Sigmoid colon (tissue), 7 donors: ENCODE measurements around the gene TRIM3. TPM values are rescaled to one million over a fixed set of nuclear protein-coding genes. Genes with fewer than 3 reads are reported as not detected.
"Not testable (repeated sequence)": the region's sequence is repeated elsewhere in the genome, so short reads cannot be mapped to it uniquely, and the experiment has no call there.

Source experiments
- DNase-seq: peaks from one replicate; pipeline ENCODE4 v3.0.0-alpha.2; 2019
- H3K27ac ChIP-seq, 4 donors: fragments of 200-600 bp; sonication (generic); one replicate each; pipeline ENCODE4 v1.5.1; 2016 to 2019; ENCODE audit warnings: mild to moderate bottlenecking in 1 of 4
- H3K27me3 ChIP-seq, 3 donors: fragments of 200-600 bp; sonication (generic); one replicate each; pipeline ENCODE4 v1.5.1; 2019; ENCODE audit warnings: mild to moderate bottlenecking in 1 of 3
- H3K36me3 ChIP-seq, 4 donors: fragments of 200-600 bp; sonication (generic); one replicate each; pipeline ENCODE4 v1.5.1; 2016 to 2019
- H3K4me1 ChIP-seq, 4 donors: fragments of 200-600 bp; sonication (generic); one replicate each; pipeline ENCODE4 v1.5.1; 2017 to 2019
- H3K4me3 ChIP-seq, 4 donors: fragments of 200-600 bp; sonication (generic); one replicate each; pipeline ENCODE4 v1.5.1; 2017 to 2019; ENCODE audit warnings: mild to moderate bottlenecking in 2 of 4, moderate library complexity in 1 of 4
- H3K9me3 ChIP-seq, 4 donors: fragments of 200-600 bp in 3 of 4; sonication (generic) in 3 of 4; one replicate each; pipeline versions ENCODE4 v1.5.1 to v1.6.1; 2013 to 2019
- EP300 ChIP-seq, 4 donors: sonication (generic); formaldehyde crosslinking; IDR thresholded peaks; one replicate each; pipeline ENCODE4 v1.6.1; 2017; ENCODE audit warnings: antibody characterized with exemption in 4 of 4
- POLR2A ChIP-seq, 2 donors: fragments of 450-650 bp; IDR thresholded peaks; one replicate each; pipeline ENCODE4 v1.6.1; 2016; ENCODE audit warnings: antibody characterized with exemption in 2 of 2, mild to moderate bottlenecking in 2 of 2, moderate library complexity in 2 of 2
- POLR2AphosphoS5 ChIP-seq, 4 donors: sonication (generic); formaldehyde crosslinking; IDR thresholded peaks; one replicate each; pipeline ENCODE4 v1.6.1; 2017; ENCODE audit warnings: antibody characterized with exemption in 4 of 4
- WGBS, 2 donors: extraction: QIAGEN DNeasy Blood & Tissue Kit; methylation state at CpG; one replicate each; pipeline ENCODE4 v1.1.7; 2013; 5-methylcytosine and 5-hydroxymethylcytosine counted together
- intact Hi-C: fragments of 100-400 bp; cut with DNase I; formaldehyde crosslinking; loops from one replicate; pipeline ENCODE4 v1.15.1; 2023
- polyA plus RNA-seq, 3 donors: library from polyadenylated mRNA; stranded (reverse); fragments of 200-250 nt; gene quantifications; one replicate each; pipeline ENCODE4 v1.2.3, GENCODE V29; 2013
- total RNA-seq, 4 donors: library from RNA; depleted of rRNA; stranded (reverse); fragments of >200 nt; gene quantifications; one replicate each; pipeline ENCODE4 v1.1.0, GENCODE V29; 2016
- TF ChIP-seq, protein P1 (sequence below), 4 experiments: fragments of 450-650 bp in 3 of 4; fragments of 200-600 bp in 1 of 4; IDR thresholded peaks; one replicate each; pipeline ENCODE4 v1.5.1; 2016 to 2019; ENCODE audit warnings: antibody characterized with exemption in 4 of 4, mild to moderate bottlenecking in 3 of 4, moderate library complexity in 2 of 4
- donor health status: healthy with polysubstance abuse.
- donor health status: Bipolar disorder and iron deficiency.
- donor health status: healthy.

TRIM3 gene
- total RNA-seq, result 10 to 100 TPM; 19.8 to 27.1 (median 24.4) TPM
- polyA plus RNA-seq, result 10 to 100 TPM; 14.6 to 19.8 (median 17.1) TPM

DNA sequence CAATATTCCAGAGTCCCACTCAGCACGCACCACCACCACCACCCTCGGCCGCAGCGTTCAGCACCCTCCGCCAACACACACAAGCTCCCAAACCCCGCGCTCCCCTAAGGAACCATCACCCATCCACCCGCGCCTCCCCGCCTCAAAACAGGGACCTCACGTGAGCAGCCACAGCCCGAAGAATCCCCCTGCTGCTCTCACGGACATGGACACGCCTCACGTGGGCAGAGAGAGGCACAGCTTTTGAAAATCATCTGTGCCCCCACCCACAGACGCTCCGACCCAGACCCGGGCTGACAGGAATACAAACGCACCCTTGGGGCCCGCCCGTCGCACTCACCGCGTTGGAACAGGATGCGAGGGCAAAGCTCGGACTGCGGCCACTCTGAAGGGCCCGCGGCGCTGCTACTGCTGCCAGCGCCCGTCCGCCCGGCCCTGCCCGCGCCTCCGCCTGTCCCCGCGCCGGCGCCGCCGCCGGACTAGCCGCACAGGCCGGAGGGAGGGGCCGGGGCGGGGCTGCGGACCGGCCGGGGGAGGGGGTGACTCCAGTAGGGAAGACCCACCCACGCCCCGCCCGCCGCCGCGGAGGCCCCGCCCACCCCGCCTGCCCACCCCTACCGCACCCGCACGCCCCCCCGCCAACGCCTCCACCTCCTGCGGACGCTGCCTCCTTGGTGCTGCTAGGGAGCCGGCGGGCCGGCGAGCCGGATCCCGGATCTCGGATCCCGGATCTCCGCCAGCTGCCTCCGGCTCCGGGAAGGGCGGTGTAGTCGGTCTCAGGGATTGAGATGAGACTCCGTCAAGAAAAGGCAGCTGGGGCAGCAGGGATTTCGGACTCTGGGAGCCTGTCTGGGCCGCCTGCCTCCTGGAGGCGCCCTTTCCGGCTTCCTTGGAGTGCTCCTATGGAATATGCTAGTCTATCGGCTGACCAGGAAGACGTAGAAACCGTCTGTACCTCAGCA is at the start of gene TRIM3:
TSS of gene TRIM3 (minus strand) at position 491 of the 962 bp plus-strand sequence. CDS start 8,246 bp downstream, outside the sequence.
- TF ChIP-seq POLR2A (IDR thresholded peaks at IDR 0.05), result peak; percentile 65 to 66
- TF ChIP-seq, protein P1, sequence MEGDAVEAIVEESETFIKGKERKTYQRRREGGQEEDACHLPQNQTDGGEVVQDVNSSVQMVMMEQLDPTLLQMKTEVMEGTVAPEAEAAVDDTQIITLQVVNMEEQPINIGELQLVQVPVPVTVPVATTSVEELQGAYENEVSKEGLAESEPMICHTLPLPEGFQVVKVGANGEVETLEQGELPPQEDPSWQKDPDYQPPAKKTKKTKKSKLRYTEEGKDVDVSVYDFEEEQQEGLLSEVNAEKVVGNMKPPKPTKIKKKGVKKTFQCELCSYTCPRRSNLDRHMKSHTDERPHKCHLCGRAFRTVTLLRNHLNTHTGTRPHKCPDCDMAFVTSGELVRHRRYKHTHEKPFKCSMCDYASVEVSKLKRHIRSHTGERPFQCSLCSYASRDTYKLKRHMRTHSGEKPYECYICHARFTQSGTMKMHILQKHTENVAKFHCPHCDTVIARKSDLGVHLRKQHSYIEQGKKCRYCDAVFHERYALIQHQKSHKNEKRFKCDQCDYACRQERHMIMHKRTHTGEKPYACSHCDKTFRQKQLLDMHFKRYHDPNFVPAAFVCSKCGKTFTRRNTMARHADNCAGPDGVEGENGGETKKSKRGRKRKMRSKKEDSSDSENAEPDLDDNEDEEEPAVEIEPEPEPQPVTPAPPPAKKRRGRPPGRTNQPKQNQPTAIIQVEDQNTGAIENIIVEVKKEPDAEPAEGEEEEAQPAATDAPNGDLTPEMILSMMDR (IDR thresholded peaks at IDR 0.05), result no peak
- peak in 3 of 4 donors; percentile 70 to 84 (median 83) for TF ChIP-seq POLR2AphosphoS5 (IDR thresholded peaks at IDR 0.05)
- peak within 1 kb of the TSS; percentile 74 to 85 (median 82) for H3K4me3 ChIP-seq
- H3K27ac ChIP-seq, result peak within 1 kb of the TSS; percentile 88 to 98 (median 96)
- H3K27me3 ChIP-seq, result no peaks in the 10 kb centered on the region
- H3K9me3 ChIP-seq, result no peaks in the 10 kb centered on the region
- H3K4me1 ChIP-seq, result peaks cover 0 to 40% (median 33%) of the 10 kb centered on the region in 4 donors
- peaks cover 9 to 23% (median 14%) of the 10 kb centered on the region in 4 donors for H3K36me3 ChIP-seq
- intact Hi-C loops, result loop anchor here (5.0 to 10.0 kb wide), 3 partner anchors 56 to 789 kb away; partner anchors contain the start of genes APBB1, FHIP1B, TRIM22 and TRIM5
- peak; percentile 97 for DNase-seq
- WGBS, 2 donors, result 1 to 2% methylated on average over 87 of the region's 87 CpGs

DNA sequence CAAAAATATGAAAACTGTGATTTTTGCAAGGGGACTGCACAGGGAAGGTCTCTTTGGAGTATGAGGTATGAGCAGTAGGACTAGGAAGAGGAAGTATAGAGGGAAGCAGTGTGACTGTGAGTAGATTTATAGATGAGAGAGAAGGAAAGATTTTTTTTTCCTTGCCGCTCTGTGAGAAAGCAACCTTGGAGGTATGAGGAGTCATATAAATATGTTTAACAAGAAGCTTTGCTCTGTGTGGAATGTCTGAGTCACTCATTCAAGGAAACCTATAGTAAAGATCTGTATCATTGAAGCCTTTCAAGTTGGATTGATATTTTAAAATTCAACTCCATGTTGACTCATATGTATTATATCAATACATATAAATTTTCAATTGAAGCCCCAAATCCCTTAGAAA is 49.5 kb upstream of the TRIM3 start:
- Histone ChIP-seq H3K27me3 (no peaks in the 10 kb centered on the region), H3K9me3 (no peaks in the 10 kb centered on the region), H3K4me1 (no peaks in the 10 kb centered on the region), H3K27ac (no peak overlapping the region), H3K4me3 (no peak overlapping the region), H3K36me3 (peaks cover 0 to 22% (median 2%) of the 10 kb centered on the region in 4 donors)
- DNase-seq, result no peak
- WGBS, 2 donors, result 25 to 69% methylated on average over 1 of the region's 1 CpG
- intact Hi-C loops, result no loop called here
- TF ChIP-seq POLR2AphosphoS5 (IDR thresholded peaks at IDR 0.05) (no peak), EP300 (IDR thresholded peaks at IDR 0.05) (no peak)

DNA sequence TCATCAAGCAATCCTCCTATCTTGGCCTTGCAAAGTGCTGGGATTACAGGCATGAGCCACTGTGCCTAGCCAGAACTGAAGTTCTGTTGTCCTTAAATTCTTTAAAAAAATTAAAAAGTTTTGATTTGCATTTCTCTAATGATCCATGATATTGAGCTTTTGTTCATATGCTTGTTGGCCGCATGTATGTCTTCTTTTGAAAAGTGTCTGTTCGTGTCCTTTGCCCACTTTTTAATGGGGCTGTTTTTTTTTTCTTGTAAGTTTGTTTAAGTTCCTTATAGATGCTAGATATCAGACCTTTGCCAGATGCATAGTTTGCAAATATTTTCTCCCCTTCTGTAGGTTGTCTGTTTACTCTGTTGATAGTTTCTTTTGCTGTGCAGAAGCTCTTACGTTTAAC is 48.2 kb upstream of the TRIM3 start:
- H3K4me1 ChIP-seq, H3K27ac ChIP-seq, DNase-seq, H3K4me3 ChIP-seq, H3K27me3 ChIP-seq, intact Hi-C loops, H3K9me3 ChIP-seq: not testable (repeated sequence)
- 93 to 96% methylated on average over 3 of the region's 3 CpGs for whole genome bisulfite sequencing, 2 donors
- H3K36me3 ChIP-seq, result peaks cover 0 to 18% (median 2%) of the 10 kb centered on the region in 4 donors

DNA sequence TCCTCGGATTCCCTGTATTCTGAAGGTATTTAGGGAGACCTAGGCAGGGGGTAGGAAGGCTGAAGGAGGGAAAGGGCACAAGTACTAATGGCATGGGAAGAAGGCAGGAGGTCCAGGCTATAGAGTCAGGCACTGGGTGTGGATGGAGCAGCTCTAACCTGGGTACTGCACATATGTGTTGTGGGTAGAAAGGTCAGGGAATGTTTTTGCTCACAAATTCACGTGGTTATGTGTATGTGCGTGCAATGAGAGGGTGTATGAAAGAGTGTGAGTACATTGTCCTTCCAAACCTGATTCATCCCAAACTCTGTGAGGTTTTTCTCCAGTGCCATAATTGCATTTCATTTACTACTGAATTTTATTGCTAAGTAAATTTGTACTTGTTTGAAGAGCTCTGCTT is 46.5 kb upstream of the TRIM3 start:
- no peak overlapping the region for H3K4me3 ChIP-seq
- no peak for DNase-seq
- intact Hi-C loops, result no loop called here
- WGBS, 2 donors, result 35 to 78% methylated on average over 3 of the region's 3 CpGs
- no peak overlapping the region for H3K27ac ChIP-seq
- TF ChIP-seq, protein P1 (IDR thresholded peaks at IDR 0.05), result no peak
- TF ChIP-seq POLR2AphosphoS5 (IDR thresholded peaks at IDR 0.05) (no peak), EP300 (IDR thresholded peaks at IDR 0.05) (no peak), POLR2A (IDR thresholded peaks at IDR 0.05) (no peak)
- H3K9me3 ChIP-seq, result no peaks in the 10 kb centered on the region
- H3K27me3 ChIP-seq, result no peaks in the 10 kb centered on the region
- H3K36me3 ChIP-seq, result peaks cover 0 to 18% (median 2%) of the 10 kb centered on the region in 4 donors
- H3K4me1 ChIP-seq, result peaks cover 0 to 7% (median 3%) of the 10 kb centered on the region in 4 donors

DNA sequence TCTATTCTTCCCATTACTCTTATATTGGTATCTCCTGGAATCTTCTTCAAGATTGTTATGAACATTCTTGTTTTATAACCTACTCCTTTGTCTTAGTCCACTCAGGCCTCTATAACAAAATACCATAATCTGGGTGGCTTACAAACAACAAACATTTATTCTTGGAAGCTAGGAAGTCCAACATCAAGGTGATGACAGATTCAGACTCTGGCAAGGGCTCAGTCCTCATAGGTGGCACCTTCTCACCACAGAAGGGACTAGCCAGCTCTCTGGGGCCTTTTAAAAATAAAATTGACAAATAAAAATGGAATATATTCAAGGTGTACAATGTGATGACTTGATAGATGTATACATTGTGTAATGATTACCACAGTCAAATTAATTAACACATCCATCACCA is 43.1 kb upstream of the TRIM3 start:
- Histone ChIP-seq H3K4me3 (no peak overlapping the region), H3K36me3 (peaks cover 0 to 18% (median 2%) of the 10 kb centered on the region in 4 donors), H3K9me3 (no peaks in the 10 kb centered on the region), H3K4me1 (peaks cover 0 to 14% (median 6%) of the 10 kb centered on the region in 4 donors), H3K27me3 (no peaks in the 10 kb centered on the region), H3K27ac (peak overlapping the region in 2 of 4 donors; percentile 12 to 84)
- intact Hi-C loops, result no loop called here
- DNase-seq, result no peak
- TF ChIP-seq EP300 (IDR thresholded peaks at IDR 0.05), result no peak
- no peak for TF ChIP-seq POLR2A (IDR thresholded peaks at IDR 0.05)
- no peak for TF ChIP-seq POLR2AphosphoS5 (IDR thresholded peaks at IDR 0.05)
- TF ChIP-seq, protein P1 (IDR thresholded peaks at IDR 0.05), result no peak
